ENCODE measurements around the gene PCYT2.
A peak's percentile ranks its signal among the peaks of the same experiment; 100 is the strongest.

GRCh38 chr17:81912441-81913309 lies 1.5 kb upstream of the PCYT2 start:
- no peak for TF ChIP-seq EZH2 (IDR thresholded peaks at IDR 0.05; ENCODE audit: low read length)
- peak in 1 of 3 experiments; percentile 43 for TF ChIP-seq CTCF (optimal IDR thresholded peaks at IDR 0.05 in 1 of 3, IDR thresholded peaks at IDR 0.05 in 1 of 3, conservative IDR thresholded peaks at IDR 0.05 in 1 of 3; ENCODE audit: extremely low read depth in 1 of 3, insufficient read depth in 2 of 3, low read length in 3 of 3)

Data from keratinocyte (primary cell).